ENCODE results near the gene CDK13.
"Not testable (repeated sequence)": the region's sequence is repeated elsewhere in the genome, so short reads cannot be mapped to it uniquely, and the experiment has no call there.

Gene CDK13

GRCh38 chr7:40122100-40122939 lies 172.3 kb downstream of the CDK13 start:
- not testable (repeated sequence) for H3K27ac ChIP-seq (replicated peaks); H3K27me3 ChIP-seq (ENCODE audit: insufficient read depth, poor library complexity, severe bottlenecking); H3K4me3 ChIP-seq (replicated peaks; ENCODE audit: insufficient read depth, low read length); DNase-seq (ENCODE audit: low read depth in 1 of 2, low spot score in 1 of 2)

GRCh38 chr7:40122940-40123254 lies 172.8 kb downstream of the CDK13 start:
- TF ChIP-seq POLR2AphosphoS5 (IDR thresholded peaks at IDR 0.05; ENCODE audit: low read depth) (no peak), REST (IDR thresholded peaks at IDR 0.05; ENCODE audit: insufficient replicate concordance, low read depth) (no peak), CTCF (IDR thresholded peaks at IDR 0.05; ENCODE audit: insufficient read depth, low read length) (no peak), GABPA (IDR thresholded peaks at IDR 0.05; ENCODE audit: low read depth) (no peak), SPI1 (IDR thresholded peaks at IDR 0.05; ENCODE audit: borderline replicate concordance, low read depth) (no peak)
- Histone ChIP-seq H3K27ac (replicated peaks) (no peak overlapping the region), H3K4me3 (replicated peaks; ENCODE audit: insufficient read depth, low read length) (no peak overlapping the region), H3K27me3 (ENCODE audit: insufficient read depth, poor library complexity, severe bottlenecking) (no peaks in the 10 kb centered on the region)
- DNase-seq (ENCODE audit: low read depth in 1 of 2, low spot score in 1 of 2): no peak

- TF ChIP-seq GABPA (IDR thresholded peaks at IDR 0.05; ENCODE audit: low read depth): no peak
- DNase-seq (ENCODE audit: low read depth in 1 of 2, low spot score in 1 of 2): peak; percentile 9 to 16
- Histone ChIP-seq H3K27me3 (ENCODE audit: insufficient read depth, poor library complexity, severe bottlenecking) (no peaks in the 10 kb centered on the region), H3K4me3 (replicated peaks; ENCODE audit: insufficient read depth, low read length) (peak overlapping the region; percentile 91), H3K27ac (replicated peaks) (peak overlapping the region; percentile 95)
Measured at GRCh38 chr7:40133561-40134427, 183.7 kb downstream of the CDK13 start.

- peak; percentile 79 to 84 for DNase-seq (ENCODE audit: low read depth in 1 of 2, low spot score in 1 of 2)
- Histone ChIP-seq H3K4me3 (replicated peaks; ENCODE audit: insufficient read depth, low read length) (peak within 1 kb of the TSS; percentile 91), H3K27ac (replicated peaks) (peak within 1 kb of the TSS; percentile 95), H3K27me3 (ENCODE audit: insufficient read depth, poor library complexity, severe bottlenecking) (no peaks in the 10 kb centered on the region)
- peak; percentile 7; the same call in 1 of the 2 replicates for TF ChIP-seq SPI1 (IDR thresholded peaks at IDR 0.05; ENCODE audit: borderline replicate concordance, low read depth)
- peak; percentile 76 for TF ChIP-seq REST (IDR thresholded peaks at IDR 0.05; ENCODE audit: insufficient replicate concordance, low read depth)
- peak; percentile 95 for TF ChIP-seq GABPA (IDR thresholded peaks at IDR 0.05; ENCODE audit: low read depth)
- peak; percentile 96 for TF ChIP-seq CTCF (IDR thresholded peaks at IDR 0.05; ENCODE audit: insufficient read depth, low read length)
- peak; percentile 82; the same call in 1 of the 2 replicates for TF ChIP-seq POLR2AphosphoS5 (IDR thresholded peaks at IDR 0.05; ENCODE audit: low read depth)
Measured at GRCh38 chr7:40134428-40135316, 184.6 kb downstream of the CDK13 start, which contains the start of the genes MPLKIP and SUGCT. Gene MPLKIP, minus strand, starts transcription at chr7:40134622. Its CDS starts 55 bp downstream, at chr7:40134567. Gene SUGCT, plus strand, starts transcription at chr7:40135005.

All from HL-60 (cell line).